BLaER1 (cell line): ENCODE measurements around the gene OTULINL.
A peak's percentile ranks its signal among the peaks of the same experiment; 100 is the strongest.

Experiments used
- H3K27ac ChIP-seq: shearing (Covaris generic); formaldehyde crosslinking; 2 replicates; pipeline ENCODE4 v1.8.1; 2022
- H3K27me3 ChIP-seq: shearing (Covaris generic); formaldehyde crosslinking; 2 replicates; pipeline ENCODE4 v1.8.1; 2022
- H3K36me3 ChIP-seq: shearing (Covaris generic); formaldehyde crosslinking; 2 replicates; pipeline ENCODE4 v1.8.1; 2022
- H3K4me1 ChIP-seq: shearing (Covaris generic); formaldehyde crosslinking; 2 replicates; pipeline ENCODE4 v1.8.1; 2022
- H3K4me2 ChIP-seq: shearing (Covaris generic); formaldehyde crosslinking; 2 replicates; pipeline ENCODE4 v1.8.1; 2022
- H3K4me3 ChIP-seq: shearing (Covaris generic); formaldehyde crosslinking; 2 replicates; pipeline ENCODE4 v1.8.1; 2022
- H3K9ac ChIP-seq: shearing (Covaris generic); formaldehyde crosslinking; 2 replicates; pipeline ENCODE4 v1.8.1; 2022
- H3K9me3 ChIP-seq: shearing (Covaris generic); formaldehyde crosslinking; 2 replicates; pipeline ENCODE4 v1.8.1; 2022
- H4K20me1 ChIP-seq: shearing (Covaris generic); formaldehyde crosslinking; 2 replicates; pipeline ENCODE4 v1.8.1; 2022
- Cebpa-rat ChIP-seq: shearing (Covaris generic); IDR thresholded peaks from 2 replicates; pipeline ENCODE4 v1.8.1; 2022

The OTULINL gene

DNA sequence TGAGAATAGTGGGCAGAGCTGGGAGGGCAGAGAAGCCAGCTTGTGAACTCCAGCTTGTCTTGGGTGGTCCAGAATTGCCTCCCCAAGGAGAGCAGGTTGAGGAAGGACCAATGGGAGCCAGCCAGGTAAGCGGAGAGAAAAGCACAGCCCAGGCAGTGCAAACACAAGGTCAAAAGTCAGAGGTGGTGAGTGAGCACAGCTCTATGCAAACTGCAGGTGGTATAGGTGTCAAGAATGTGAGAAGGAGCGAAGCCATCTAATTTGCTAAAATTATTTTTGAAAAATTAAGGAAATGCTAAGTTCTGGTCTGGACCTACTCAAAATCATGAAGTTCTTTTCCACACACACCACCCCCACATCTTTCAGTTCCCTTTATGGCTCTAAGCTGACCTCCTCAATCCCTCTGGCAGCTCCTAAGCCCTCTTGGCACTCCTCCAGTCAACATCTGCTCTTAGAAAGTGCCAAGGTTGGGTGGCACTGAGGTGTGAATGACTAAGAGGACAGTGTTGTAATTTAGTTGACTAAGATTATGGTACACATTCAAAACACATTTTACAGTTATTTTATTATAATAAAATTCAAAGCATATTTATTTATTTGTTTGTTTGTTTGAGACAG is 6.6 kb upstream of the OTULINL start:
- Histone ChIP-seq H3K27me3 (no peaks in the 10 kb centered on the region), H3K4me3 (no peak overlapping the region), H3K9me3 (peaks cover 25% of the 10 kb centered on the region), H3K27ac (no peak overlapping the region), H3K4me1 (peaks cover 15% of the 10 kb centered on the region; the same call in 1 of the 2 replicates), H3K4me2 (peak overlapping the region; percentile 6; the same call in 1 of the 2 replicates), H3K9ac (no peak overlapping the region), H3K36me3 (no peaks in the 10 kb centered on the region), H4K20me1 (no peaks in the 10 kb centered on the region)
- TF ChIP-seq Cebpa-rat: no peak

- Histone ChIP-seq H3K9ac (no peak overlapping the region), H3K4me3 (no peak overlapping the region), H3K4me2 (no peak overlapping the region), H3K27me3 (peaks cover 8% of the 10 kb centered on the region), H4K20me1 (no peaks in the 10 kb centered on the region), H3K36me3 (no peaks in the 10 kb centered on the region), H3K9me3 (peaks cover 25% of the 10 kb centered on the region), H3K4me1 (peaks cover 18% of the 10 kb centered on the region; the same call in 1 of the 2 replicates), H3K27ac (no peak overlapping the region)
- TF ChIP-seq Cebpa-rat: no peak
Measured at GRCh38 chr5:14576206-14576605, 5.4 kb upstream of the OTULINL start.

- Histone ChIP-seq H3K4me2 (no peak overlapping the region), H3K27me3 (peaks cover 16% of the 10 kb centered on the region), H3K27ac (no peak overlapping the region), H3K36me3 (no peaks in the 10 kb centered on the region), H4K20me1 (no peaks in the 10 kb centered on the region), H3K4me1 (peaks cover 23% of the 10 kb centered on the region; the same call in 1 of the 2 replicates), H3K4me3 (no peak overlapping the region), H3K9me3 (peaks cover 25% of the 10 kb centered on the region), H3K9ac (no peak overlapping the region)
- no peak for TF ChIP-seq Cebpa-rat
Measured at GRCh38 chr5:14577079-14577725, 4.4 kb upstream of the OTULINL start.

DNA sequence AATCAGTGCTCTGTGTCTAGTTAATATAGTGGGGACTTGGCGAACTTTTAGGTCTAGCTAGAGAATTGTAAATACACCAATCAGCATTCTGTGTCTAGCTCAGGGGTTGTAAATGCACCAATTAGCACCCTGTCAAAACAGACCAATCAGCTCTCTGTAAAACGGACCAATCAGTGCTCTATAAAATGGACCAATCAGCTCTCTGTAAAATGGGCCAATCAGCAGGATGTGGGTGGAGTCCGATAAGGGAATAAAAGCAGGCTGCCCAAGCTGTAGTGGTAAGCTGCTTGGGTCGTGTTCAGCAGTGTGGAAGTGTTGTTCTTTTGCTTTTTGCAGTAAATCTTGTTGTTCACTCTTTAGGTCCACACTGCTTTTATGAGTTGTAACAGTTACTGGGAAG is 3.6 kb upstream of the OTULINL start:
- Histone ChIP-seq H3K27me3 (peaks cover 24% of the 10 kb centered on the region), H3K4me2 (no peak overlapping the region), H3K27ac (no peak overlapping the region), H3K4me3 (no peak overlapping the region), H3K9me3 (peaks cover 25% of the 10 kb centered on the region), H4K20me1 (peaks cover 3% of the 10 kb centered on the region; the same call in 1 of the 2 replicates), H3K9ac (no peak overlapping the region), H3K4me1 (peaks cover 28% of the 10 kb centered on the region; the same call in 1 of the 2 replicates), H3K36me3 (no peaks in the 10 kb centered on the region)
- no peak for TF ChIP-seq Cebpa-rat

DNA sequence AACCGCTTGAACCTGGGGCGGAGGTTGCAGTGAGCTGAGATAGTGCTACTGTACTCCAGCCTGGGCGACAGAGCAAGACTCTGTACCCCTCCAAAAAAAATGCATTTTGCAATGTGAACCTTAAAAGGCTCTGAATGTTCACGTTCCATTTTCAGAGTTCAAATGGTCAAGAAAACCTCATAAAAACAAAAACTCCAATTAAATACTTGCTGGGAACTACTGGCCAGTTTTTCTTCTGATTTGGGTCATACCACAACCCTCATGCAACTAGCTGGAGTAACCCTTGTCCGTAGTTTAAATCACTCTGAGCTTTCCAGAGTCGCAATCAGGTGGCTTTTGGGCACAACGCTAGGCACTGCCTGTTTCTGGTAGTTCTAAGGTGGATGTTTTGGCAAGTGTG is 2.3 kb upstream of the OTULINL start:
- no peak overlapping the region for H3K4me3 ChIP-seq
- H3K27ac ChIP-seq: no peak overlapping the region
- no peak overlapping the region for H3K4me2 ChIP-seq
- H3K27me3 ChIP-seq: peaks cover 37% of the 10 kb centered on the region
- no peaks in the 10 kb centered on the region for H3K36me3 ChIP-seq
- no peak overlapping the region for H3K9ac ChIP-seq
- no peak for TF ChIP-seq Cebpa-rat
- peaks cover 24% of the 10 kb centered on the region; the same call in 1 of the 2 replicates for H3K4me1 ChIP-seq
- peaks cover 8% of the 10 kb centered on the region; the same call in 1 of the 2 replicates for H4K20me1 ChIP-seq
- peaks cover 25% of the 10 kb centered on the region for H3K9me3 ChIP-seq

- H3K9me3 ChIP-seq: peaks cover 25% of the 10 kb centered on the region
- H3K4me1 ChIP-seq: peaks cover 18% of the 10 kb centered on the region; the same call in 1 of the 2 replicates
- no peaks in the 10 kb centered on the region for H3K36me3 ChIP-seq
- no peak overlapping the region for H3K27ac ChIP-seq
- H3K27me3 ChIP-seq: peaks cover 43% of the 10 kb centered on the region
- H3K4me3 ChIP-seq: no peak overlapping the region
- H3K9ac ChIP-seq: no peak overlapping the region
- H3K4me2 ChIP-seq: no peak overlapping the region
- TF ChIP-seq Cebpa-rat: no peak
- H4K20me1 ChIP-seq: peaks cover 8% of the 10 kb centered on the region; the same call in 1 of the 2 replicates
Measured at GRCh38 chr5:14579731-14580397, 1.7 kb upstream of the OTULINL start.

- Histone ChIP-seq H3K36me3 (no peaks in the 10 kb centered on the region), H3K9me3 (peaks cover 25% of the 10 kb centered on the region), H3K4me3 (no peak overlapping the region), H3K9ac (no peak overlapping the region), H3K4me2 (0 out of 2 replicates have a peak overlapping the region, but pooled peaks have one; percentile 99), H3K27ac (no peak overlapping the region), H3K4me1 (peaks cover 13% of the 10 kb centered on the region; the same call in 1 of the 2 replicates), H4K20me1 (peaks cover 8% of the 10 kb centered on the region; the same call in 1 of the 2 replicates), H3K27me3 (peaks cover 44% of the 10 kb centered on the region)
- TF ChIP-seq Cebpa-rat: no peak
Measured at GRCh38 chr5:14580398-14581034, 1.1 kb upstream of the OTULINL start.

GRCh38 chr5:14581891-14582796 is 552 bp downstream of the OTULINL start:
- no peaks in the 10 kb centered on the region for H3K36me3 ChIP-seq
- H3K9me3 ChIP-seq: peaks cover 20% of the 10 kb centered on the region
- TF ChIP-seq Cebpa-rat: no peak
- H3K9ac ChIP-seq: peak overlapping the region; percentile 6; the same call in 1 of the 2 replicates
- H3K27ac ChIP-seq: no peak overlapping the region
- peaks cover 44% of the 10 kb centered on the region for H3K27me3 ChIP-seq
- H3K4me1 ChIP-seq: peaks cover 13% of the 10 kb centered on the region; the same call in 1 of the 2 replicates
- H3K4me2 ChIP-seq: peak overlapping the region; percentile 99
- H4K20me1 ChIP-seq: peaks cover 8% of the 10 kb centered on the region; the same call in 1 of the 2 replicates
- peak overlapping the region; percentile 71 for H3K4me3 ChIP-seq

DNA sequence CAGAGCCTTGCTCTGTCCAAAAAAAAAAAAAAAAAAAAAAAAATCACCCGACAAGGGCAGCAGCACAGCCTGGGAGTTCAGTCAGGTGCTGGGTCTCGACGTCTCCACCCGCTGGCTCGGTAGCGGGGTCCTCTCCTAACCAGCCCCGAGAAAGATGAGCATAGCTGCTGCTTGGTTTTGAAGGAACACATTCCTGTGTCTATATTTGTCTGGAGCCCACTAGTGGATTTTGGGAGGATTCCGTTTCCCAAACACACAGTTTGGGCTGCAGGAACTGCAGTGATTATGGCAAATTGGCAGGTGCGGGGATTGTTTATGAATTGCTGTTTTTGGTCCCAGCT is 1.2 kb downstream of the OTULINL start:
- Histone ChIP-seq H3K4me3 (no peak overlapping the region), H3K27ac (no peak overlapping the region), H3K9ac (no peak overlapping the region), H4K20me1 (peaks cover 8% of the 10 kb centered on the region; the same call in 1 of the 2 replicates), H3K27me3 (peaks cover 44% of the 10 kb centered on the region), H3K4me2 (peak overlapping the region; percentile 99; the same call in 1 of the 2 replicates), H3K36me3 (no peaks in the 10 kb centered on the region), H3K4me1 (peaks cover 13% of the 10 kb centered on the region; the same call in 1 of the 2 replicates), H3K9me3 (peaks cover 14% of the 10 kb centered on the region)
- no peak for TF ChIP-seq Cebpa-rat
